IPS-20b (cell line): ENCODE data around the gene TMEM61.
"Not testable (repeated sequence)": the region's sequence is repeated elsewhere in the genome, so short reads cannot be mapped to it uniquely, and the experiment has no call there.

ENCODE experiments used
- H3K27ac ChIP-seq: one replicate; pipeline ENCODE4 v1.5.1; 2013; ENCODE audit warnings: low read length
- H3K27me3 ChIP-seq: 2 replicates; pipeline ENCODE4 v1.6.1; 2013; ENCODE audit warnings: mild to moderate bottlenecking, low read length, inconsistent platforms; ENCODE audit not compliant: insufficient read depth
- H3K36me3 ChIP-seq: 2 replicates; pipeline ENCODE4 v1.6.1; 2013; ENCODE audit warnings: low read depth, mild to moderate bottlenecking, inconsistent platforms, low read length, moderate library complexity; ENCODE audit not compliant: insufficient read depth
- H3K4me1 ChIP-seq: 2 replicates; pipeline ENCODE4 v1.6.1; 2013; ENCODE audit warnings: mild to moderate bottlenecking, control low read depth, inconsistent platforms, low read length, moderate library complexity; ENCODE audit not compliant: insufficient read depth
- H3K4me3 ChIP-seq: 2 replicates; pipeline ENCODE4 v1.5.1; 2013; ENCODE audit warnings: mild to moderate bottlenecking, low read length, inconsistent platforms
- H3K9ac ChIP-seq: 2 replicates; pipeline ENCODE4 v1.6.1; 2013; ENCODE audit warnings: low read depth, mild to moderate bottlenecking, inconsistent platforms, low read length, moderate library complexity
- H3K9me3 ChIP-seq: 2 replicates; pipeline ENCODE4 v1.6.1; 2013; ENCODE audit warnings: mild to moderate bottlenecking, low read depth, low read length, inconsistent platforms; ENCODE audit not compliant: insufficient read depth

TMEM61 gene

DNA sequence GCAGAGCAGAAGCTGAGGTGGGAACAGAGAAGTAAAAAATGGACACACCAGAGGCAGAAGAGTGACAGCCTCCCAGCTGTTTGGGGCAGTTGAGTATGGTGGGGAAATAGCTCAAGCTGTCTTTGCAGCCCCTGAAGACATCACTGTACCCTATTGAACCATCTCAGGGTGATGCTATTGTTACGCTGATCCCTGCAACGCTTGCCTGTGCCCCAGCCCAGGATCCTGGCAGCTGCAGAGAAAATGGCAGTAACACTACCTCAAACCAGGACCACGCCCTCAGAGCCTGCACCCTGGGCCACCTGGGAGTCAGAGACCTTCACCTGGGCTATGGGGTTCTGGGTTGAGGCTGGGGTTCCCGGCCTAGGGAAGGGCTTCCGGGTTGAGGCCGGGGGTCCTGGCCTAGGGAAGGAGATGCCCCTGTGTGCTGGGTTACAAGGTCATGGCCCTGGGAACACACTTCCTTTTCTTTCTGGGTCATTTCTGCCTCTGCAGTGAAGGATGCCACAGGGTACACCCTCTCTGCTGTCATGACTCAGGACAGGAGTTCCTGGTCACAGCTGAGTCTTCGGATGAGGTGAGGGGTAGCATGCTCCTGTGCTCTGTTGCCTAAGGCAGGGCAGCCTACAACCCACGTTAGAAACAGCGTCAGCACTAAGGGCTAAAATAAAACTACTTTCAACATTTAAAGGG, 29.9 kb downstream of the TMEM61 start:
- Histone ChIP-seq H3K9me3 (no peaks in the 10 kb centered on the region; the same call in 1 of the 2 replicates), H3K27me3 (no peaks in the 10 kb centered on the region), H3K27ac (no peak overlapping the region), H3K4me1 (peaks cover 10% of the 10 kb centered on the region; the same call in 1 of the 2 replicates), H3K9ac (no peak overlapping the region), H3K36me3 (no peaks in the 10 kb centered on the region), H3K4me3 (no peak overlapping the region; the same call in 1 of the 2 replicates)

DNA sequence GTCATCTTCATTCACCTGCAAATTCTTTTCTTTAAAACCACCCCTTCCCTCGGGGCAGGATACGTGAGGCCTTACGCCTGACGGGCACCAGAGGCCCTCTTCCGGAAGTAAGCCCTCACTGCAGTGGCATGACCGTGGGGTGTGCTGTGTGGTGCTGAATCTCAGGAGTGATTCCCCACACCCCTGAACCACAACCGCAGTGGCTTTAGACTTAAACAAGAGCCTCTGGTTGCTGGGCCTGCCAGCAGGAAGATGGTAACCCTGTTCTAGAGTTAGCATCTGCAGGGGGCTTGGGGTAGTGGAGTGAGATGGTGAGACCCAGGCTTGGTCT, 30.4 kb downstream of the TMEM61 start:
- Histone ChIP-seq H3K9ac (no peak overlapping the region), H3K36me3 (no peaks in the 10 kb centered on the region), H3K9me3 (no peaks in the 10 kb centered on the region; the same call in 1 of the 2 replicates), H3K27ac (no peak overlapping the region), H3K27me3 (peaks cover 3% of the 10 kb centered on the region; the same call in 1 of the 2 replicates), H3K4me3 (no peak overlapping the region), H3K4me1 (peaks cover 10% of the 10 kb centered on the region; the same call in 1 of the 2 replicates)

DNA sequence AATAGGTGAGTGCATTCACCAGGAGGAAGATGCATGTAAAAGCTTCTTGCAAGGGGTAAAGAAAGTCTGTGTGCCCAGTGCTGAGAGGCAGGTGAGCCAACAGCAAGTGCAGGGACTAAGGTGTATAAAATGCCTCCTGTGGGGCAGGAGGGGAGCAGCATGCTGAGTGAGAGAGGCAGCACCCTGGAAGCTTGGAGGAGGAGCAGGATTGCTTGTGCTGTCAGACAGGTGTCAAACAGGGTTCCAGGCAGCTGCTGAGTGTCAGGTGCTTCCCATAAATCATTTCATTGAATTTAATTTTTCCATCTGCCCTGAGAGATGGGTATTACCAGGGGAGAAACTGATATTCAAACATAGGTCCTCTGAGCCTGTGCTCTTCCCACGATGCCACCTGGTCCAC, 32.2 kb downstream of the TMEM61 start:
- Histone ChIP-seq H3K27ac (no peak overlapping the region), H3K4me3 (no peak overlapping the region), H3K36me3 (no peaks in the 10 kb centered on the region), H3K9me3 (no peaks in the 10 kb centered on the region; the same call in 1 of the 2 replicates), H3K9ac (no peak overlapping the region), H3K4me1 (peaks cover 10% of the 10 kb centered on the region; the same call in 1 of the 2 replicates), H3K27me3 (peaks cover 7% of the 10 kb centered on the region; the same call in 1 of the 2 replicates)

DNA sequence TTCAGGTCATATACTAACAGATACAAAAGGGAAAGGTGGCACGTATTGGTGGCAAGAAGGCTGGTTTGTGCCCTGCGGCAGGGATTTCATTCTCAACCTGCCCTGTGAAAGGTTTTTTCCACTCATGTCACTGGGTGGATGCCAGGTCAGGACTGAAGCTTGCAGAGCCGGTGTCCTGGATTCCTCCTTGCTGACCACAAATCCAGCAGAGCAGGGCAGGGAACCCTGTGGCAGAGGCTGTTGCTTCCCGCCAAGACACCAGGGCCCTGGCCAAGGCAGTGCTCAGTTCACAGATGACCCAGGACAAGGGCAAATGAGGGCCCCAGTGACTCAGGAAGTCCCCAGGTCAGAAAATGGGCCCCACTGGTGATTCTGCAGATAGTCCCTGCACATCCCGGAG, 34.7 kb downstream of the TMEM61 start:
- Histone ChIP-seq H3K9me3 (no peaks in the 10 kb centered on the region), H3K27me3 (peaks cover 7% of the 10 kb centered on the region; the same call in 1 of the 2 replicates), H3K4me1 (peaks cover 9% of the 10 kb centered on the region; the same call in 1 of the 2 replicates), H3K9ac (no peak overlapping the region), H3K36me3 (no peaks in the 10 kb centered on the region), H3K4me3 (no peak overlapping the region), H3K27ac (no peak overlapping the region)

DNA sequence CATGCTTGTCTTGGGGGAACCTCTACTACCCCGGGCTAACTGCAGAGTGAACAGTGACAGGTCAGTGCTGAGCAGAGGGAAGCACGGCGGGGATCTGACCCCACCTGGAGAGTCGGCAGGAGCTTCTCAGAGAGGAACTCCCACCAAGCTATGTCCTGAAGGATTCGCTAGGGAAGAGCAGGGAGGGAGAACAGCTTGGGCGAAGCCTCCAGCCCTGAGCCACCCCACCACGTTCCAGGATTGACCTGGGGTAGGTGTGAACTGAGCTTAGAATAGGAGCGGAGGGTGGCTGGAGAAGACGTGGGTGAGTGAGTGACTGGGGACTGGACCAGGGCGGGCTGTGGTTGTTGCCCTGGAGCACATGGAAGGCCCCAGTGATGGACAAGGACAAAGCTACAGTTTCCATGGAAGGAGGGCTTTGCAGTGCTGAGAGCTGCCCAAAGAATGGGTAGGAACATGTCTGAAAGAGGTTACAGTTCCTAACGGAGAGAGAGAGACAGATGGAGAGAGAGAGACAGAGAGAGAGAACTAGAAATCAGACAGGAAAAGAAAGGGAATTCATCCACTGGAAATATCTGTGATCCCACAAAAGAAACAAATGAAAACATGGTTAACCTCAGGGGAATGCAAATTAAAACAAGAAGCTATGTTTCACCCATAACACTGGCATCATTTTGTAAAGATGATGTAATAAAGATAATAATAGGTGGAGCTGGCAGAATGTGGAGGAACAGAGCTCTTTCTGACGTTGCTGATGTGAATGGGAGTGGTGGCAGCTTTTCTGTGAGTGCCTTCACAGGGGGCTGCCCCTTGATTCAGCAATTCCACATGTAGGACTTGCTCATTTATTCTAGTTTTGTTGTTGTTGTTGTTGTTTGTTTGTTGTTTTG, 35.5 kb downstream of the TMEM61 start:
- Histone ChIP-seq H3K9me3 (no peaks in the 10 kb centered on the region), H3K36me3 (no peaks in the 10 kb centered on the region), H3K27me3 (peaks cover 7% of the 10 kb centered on the region; the same call in 1 of the 2 replicates)

DNA sequence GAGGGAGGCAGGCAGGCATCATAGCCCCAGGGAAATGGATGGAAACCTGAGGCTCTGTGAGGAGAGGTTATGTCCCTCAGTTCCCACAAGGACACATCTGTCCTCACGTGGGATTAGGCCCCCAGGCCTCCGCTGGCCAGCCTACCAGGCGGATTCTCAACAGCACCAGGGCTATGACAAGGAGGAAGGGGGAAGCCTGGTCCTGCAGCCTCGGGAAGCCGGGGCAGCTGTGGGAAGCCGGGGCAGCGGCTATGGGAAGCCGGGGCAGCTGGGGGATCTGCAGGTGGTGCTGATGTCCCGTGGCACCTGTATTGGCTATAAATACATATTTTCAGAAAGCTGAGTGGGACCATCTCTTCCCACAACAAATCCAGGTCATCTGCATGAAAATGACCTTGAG, 38.0 kb downstream of the TMEM61 start:
- Histone ChIP-seq H3K9me3 (no peaks in the 10 kb centered on the region), H3K4me1 (peaks cover 3% of the 10 kb centered on the region; the same call in 1 of the 2 replicates), H3K9ac (no peak overlapping the region), H3K27me3 (peaks cover 7% of the 10 kb centered on the region; the same call in 1 of the 2 replicates), H3K4me3 (no peak overlapping the region), H3K36me3 (no peaks in the 10 kb centered on the region), H3K27ac (no peak overlapping the region)

More for the DNA sequence above, 35.5 kb downstream of the TMEM61 start:
- Histone ChIP-seq H3K4me3 (no peak overlapping the region), H3K4me1 (peaks cover 2% of the 10 kb centered on the region; the same call in 1 of the 2 replicates), H3K9ac (no peak overlapping the region), H3K27ac (no peak overlapping the region)

DNA sequence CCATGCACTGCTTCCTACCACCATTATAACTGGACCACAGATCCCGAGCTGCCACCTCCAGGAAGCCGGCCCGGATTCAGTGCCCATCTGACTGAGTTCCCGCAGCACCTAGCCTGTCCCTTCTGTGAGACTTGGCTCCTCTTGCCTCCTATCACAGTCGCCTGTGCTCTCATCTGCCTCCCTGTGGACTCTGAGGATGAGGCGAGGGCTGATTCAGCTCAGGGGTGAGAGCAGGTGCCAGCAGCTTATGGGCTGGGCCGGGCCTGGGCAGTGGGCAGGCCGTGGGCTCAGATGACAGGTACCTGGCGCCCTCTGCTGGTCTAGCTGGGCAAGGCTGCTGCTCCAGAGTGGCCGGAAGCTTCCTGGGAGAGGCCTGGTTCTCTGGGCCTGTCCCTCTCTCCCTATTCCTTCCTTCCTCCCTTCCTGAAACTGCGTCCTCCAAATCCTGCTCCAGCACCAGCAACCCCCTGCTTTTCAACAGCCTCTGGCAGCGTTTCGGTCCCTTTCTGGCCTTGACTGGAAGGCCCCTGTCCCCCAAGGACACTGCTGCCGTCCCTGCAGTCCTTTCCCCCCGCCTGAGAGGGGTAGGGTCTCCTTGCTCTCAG, 41.6 kb downstream of the TMEM61 start:
- H3K9ac ChIP-seq = peak overlapping the region; percentile 28; the same call in 1 of the 2 replicates
- no peaks in the 10 kb centered on the region for H3K36me3 ChIP-seq

DNA sequence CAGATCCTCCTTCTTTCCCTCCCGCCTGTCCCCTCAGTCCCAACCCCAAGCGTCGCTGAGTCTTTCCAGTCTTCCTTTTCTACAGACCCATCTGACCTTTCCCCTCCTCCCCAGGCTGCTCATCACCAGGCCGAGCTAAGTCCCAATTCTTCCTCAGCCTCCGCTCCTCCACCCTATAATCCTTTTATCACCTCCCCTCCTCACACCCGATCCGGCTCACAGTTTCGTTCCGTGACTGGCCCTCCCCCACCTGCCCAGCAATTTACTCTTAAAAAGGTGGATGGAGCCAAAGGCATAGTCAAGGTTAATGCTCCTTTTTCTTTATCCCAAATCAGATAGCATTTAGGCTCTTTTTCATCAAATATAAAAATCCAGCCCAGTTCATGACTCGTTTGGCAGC, 43.7 kb downstream of the TMEM61 start:
- not testable (repeated sequence) for H3K27ac ChIP-seq, H3K4me1 ChIP-seq, H3K27me3 ChIP-seq, H3K9me3 ChIP-seq, H3K9ac ChIP-seq, H3K36me3 ChIP-seq, H3K4me3 ChIP-seq

More for the DNA sequence above, 41.6 kb downstream of the TMEM61 start:
- no peaks in the 10 kb centered on the region for H3K9me3 ChIP-seq
- H3K4me3 ChIP-seq = no peak overlapping the region
- peaks cover 3% of the 10 kb centered on the region; the same call in 1 of the 2 replicates for H3K4me1 ChIP-seq
- H3K27me3 ChIP-seq = no peaks in the 10 kb centered on the region
- no peak overlapping the region for H3K27ac ChIP-seq

DNA sequence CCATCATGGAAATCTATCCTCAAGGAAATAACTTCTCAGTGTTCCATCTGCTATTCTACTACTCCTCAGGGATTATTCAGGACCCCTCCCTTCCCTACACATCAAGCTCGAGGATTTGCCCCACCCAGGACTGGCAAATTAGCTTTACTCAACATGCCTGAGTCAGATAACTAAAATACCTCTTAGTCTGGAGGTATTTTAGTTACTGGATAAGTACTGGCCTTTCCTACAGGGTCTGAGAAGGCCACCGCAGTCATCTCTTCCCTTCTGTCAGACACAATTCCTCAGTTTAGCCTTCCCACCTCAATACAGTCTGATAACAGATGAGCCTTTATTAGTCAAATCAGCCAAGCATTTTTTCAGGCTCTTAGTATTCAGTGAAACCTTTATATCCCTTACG, 46.3 kb downstream of the TMEM61 start:
- H3K9me3 ChIP-seq, H3K9ac ChIP-seq, H3K27me3 ChIP-seq, H3K4me3 ChIP-seq, H3K4me1 ChIP-seq, H3K36me3 ChIP-seq, H3K27ac ChIP-seq: not testable (repeated sequence)

DNA sequence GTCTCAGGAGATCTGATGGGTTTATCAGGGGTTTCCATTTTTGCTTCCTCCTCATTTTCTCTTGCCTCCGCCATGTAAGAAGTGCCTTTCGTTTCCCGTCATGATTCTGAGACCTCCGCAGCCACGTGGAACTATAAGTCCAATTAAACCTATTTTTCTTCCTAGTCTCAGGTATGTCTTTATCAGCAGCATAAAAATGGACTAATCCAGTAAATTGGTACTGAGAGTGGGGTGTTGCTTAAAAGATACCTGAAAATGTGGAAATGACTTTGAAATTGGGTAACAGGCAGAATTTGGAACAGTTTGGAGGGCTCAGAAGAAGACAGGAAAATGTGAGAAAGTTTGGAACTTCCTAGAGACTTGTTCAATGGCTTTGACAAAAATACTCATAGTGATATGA, 50.7 kb downstream of the TMEM61 start:
- not testable (repeated sequence) for H3K9me3 ChIP-seq, H3K36me3 ChIP-seq, H3K27me3 ChIP-seq, H3K27ac ChIP-seq, H3K9ac ChIP-seq, H3K4me1 ChIP-seq, H3K4me3 ChIP-seq

DNA sequence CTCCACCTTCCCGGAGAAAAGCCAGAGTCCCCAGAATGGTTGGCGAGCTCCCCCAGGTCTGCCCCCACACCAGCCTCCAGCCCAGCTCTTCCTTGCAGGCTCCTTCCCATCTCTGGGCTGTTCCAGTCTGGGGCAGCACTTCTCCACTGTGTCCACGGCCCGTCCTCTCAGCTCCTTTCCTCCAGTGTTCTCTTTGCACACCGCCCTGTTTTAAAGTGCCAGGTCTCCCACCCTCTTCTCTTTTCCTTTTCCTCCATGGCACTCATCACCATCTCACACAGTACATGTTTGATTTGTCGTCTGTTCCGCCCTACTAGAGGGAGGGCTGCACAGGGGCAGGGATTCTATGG, 52.8 kb downstream of the TMEM61 start:
- Histone ChIP-seq H3K36me3 (no peaks in the 10 kb centered on the region), H3K9me3 (no peaks in the 10 kb centered on the region), H3K27ac (no peak overlapping the region), H3K9ac (no peak overlapping the region), H3K4me3 (no peak overlapping the region), H3K27me3 (peaks cover 15% of the 10 kb centered on the region), H3K4me1 (no peaks in the 10 kb centered on the region)
